HepG2 (cell line): Measurements from ENCODE around the gene MOBP. TPM values are rescaled to one million over a fixed set of nuclear protein-coding genes. Genes with fewer than 3 reads are reported as not detected.
A peak's percentile ranks its signal among the peaks of the same experiment; 100 is the strongest.

Experiments used
- ATAC-seq: fragments of 200-7000 bp; cut with Tn5 transposase; 3 replicates; pipeline ENCODE4 v1.9.1; 2020; ENCODE audit warnings: mild to moderate bottlenecking, moderate library complexity
- BruUV-seq: library from RNA; stranded (reverse); fragments of 400-500 nt; replicated peaks from 2 replicates; lab custom pipeline; 2021; lab: Mats Ljungman, UMichigan
- CTCF ChIA-PET: fragments of 300-600 bp; formaldehyde crosslinking; extraction: SDS; loops from one replicate; lab custom pipeline; 2021; ENCODE audit warnings: low total read pairs, inconsistent platforms, low intra/inter-chr PET ratio; lab: Yijun Ruan, JAX
- POLR2A ChIA-PET: fragments of 350-600 bp; sonication (Branson Sonifier 250); formaldehyde crosslinking; loops from one replicate; lab custom pipeline; 2020; ENCODE audit warnings: antibody characterized with exemption, inconsistent platforms; lab: Yijun Ruan, JAX
- DNase-seq: peaks from one replicate; pipeline ENCODE4 v3.0.0-alpha.2; 2015; ENCODE audit warnings: low spot score
- FAIRE-seq: peaks from 3 replicates; lab custom pipeline; 2011; peaks lifted over from hg19 to GRCh38; lab: Jason Lieb, UNC
- H2AFZ ChIP-seq: one replicate; pipeline ENCODE4 v1.6.1; 2011; ENCODE audit warnings: low read length, inconsistent platforms
- H3K27ac ChIP-seq: fragments of 300-600 bp; 3 replicates; pipeline ENCODE4 v1.8.0; 2011; ENCODE audit warnings: mixed run types, mild to moderate bottlenecking, mixed read lengths, low read length, inconsistent platforms; ENCODE audit not compliant: insufficient read depth; ENCODE audit errors: extremely low read length
- H3K27me3 ChIP-seq, 2 experiments: fragments of 200-600 bp in 1 of 2; 2 replicates in 1 of 2; 3 replicates in 1 of 2; pipeline versions ENCODE4 v1.6.0 to v1.8.0; 2011; ENCODE audit warnings: low read length in 2 of 2, mild to moderate bottlenecking in 2 of 2, moderate library complexity in 2 of 2, inconsistent platforms in 1 of 2; ENCODE audit not compliant: insufficient read depth in 2 of 2, control insufficient read depth in 1 of 2
- H3K36me3 ChIP-seq, 2 experiments: fragments of 200-600 bp in 1 of 2; replicated peaks in 1 of 2; 2 replicates in 1 of 2; 3 replicates in 1 of 2; pipeline versions ENCODE4 v1.5.1 to v1.8.0; 2011; ENCODE audit warnings: low read length in 2 of 2, inconsistent platforms in 1 of 2; ENCODE audit not compliant: insufficient read depth in 2 of 2, control insufficient read depth in 1 of 2
- H3K4me1 ChIP-seq: 2 replicates; pipeline ENCODE4 v1.5.1; 2012; ENCODE audit warnings: low read length, inconsistent platforms; ENCODE audit not compliant: insufficient read depth
- H3K4me2 ChIP-seq: 2 replicates; pipeline ENCODE4 v1.6.0; 2011; ENCODE audit warnings: low read depth, low read length, inconsistent platforms
- H3K4me3 ChIP-seq, 3 experiments: fragments of 200-600 bp in 1 of 3; sonication (generic), shearing (Covaris generic) in 1 of 3; replicated peaks in 1 of 3; 2 replicates each; pipeline ENCODE4 v1.5.1; 2011 to 2016; ENCODE audit warnings: low read length in 3 of 3, inconsistent platforms in 2 of 3, low read depth in 2 of 3, mild to moderate bottlenecking in 2 of 3, control low read depth in 1 of 3, mixed read lengths in 1 of 3; ENCODE audit not compliant: insufficient read depth in 1 of 3
- H3K79me2 ChIP-seq: one replicate; pipeline ENCODE4 v1.6.1; 2011; ENCODE audit warnings: low read length, inconsistent platforms; ENCODE audit not compliant: insufficient read depth
- H3K9ac ChIP-seq: 2 replicates; pipeline ENCODE4 v1.6.0; 2011; ENCODE audit warnings: mild to moderate bottlenecking, low read depth, low read length, inconsistent platforms; ENCODE audit not compliant: insufficient read depth
- H3K9me3 ChIP-seq: 2 replicates; pipeline ENCODE4 v1.5.1; 2012; ENCODE audit warnings: mild to moderate bottlenecking, low read length
- H4K20me1 ChIP-seq: 2 replicates; pipeline ENCODE4 v1.6.0; 2011; ENCODE audit warnings: inconsistent platforms, mild to moderate bottlenecking, low read length, moderate library complexity; ENCODE audit not compliant: insufficient read depth
- MIER2 ChIP-seq: IDR thresholded peaks from 2 replicates; pipeline ENCODE4 v1.6.1; 2016; ENCODE audit warnings: missing biosample characterization, missing genetic modification reagents
- WGBS: methylation state at CpG from one replicate; pipeline ENCODE4 v1.1.6; 2017; ENCODE audit warnings: low lambda C conversion rate; 5-methylcytosine and 5-hydroxymethylcytosine counted together
- in situ Hi-C: cut with HindIII; loops from 2 replicates; pipeline ENCODE4 v1.10.0; 2017; ENCODE audit warnings: low pct_unique_long_range_greater_than_20kb; ENCODE audit not compliant: extremely low pct_ligation_motif_present
- intact Hi-C: fragments of 100-400 bp; cut with micrococcal nuclease; formaldehyde crosslinking; loops from one replicate; pipeline ENCODE4 v1.10.0; 2022; ENCODE audit not compliant: unreplicated experiment
- polyA plus RNA-seq, 8 experiments: library from polyadenylated mRNA; depleted of rRNA in 3 of 8; stranded (reverse) in 7 of 8; unstranded in 1 of 8; fragments of >200 nt; fragmentation: Illumina TruSeq in 4 of 8; extraction: Trizol in 4 of 8; gene quantifications; 2 replicates each; pipeline versions ENCODE4 v1.2.1 to v1.2.3, GENCODE V29; 2011 to 2016; ENCODE audit warnings: low read depth in 4 of 8, missing spikeins in 1 of 8, mixed read lengths in 1 of 8; ENCODE audit not compliant: insufficient read depth in 1 of 8
- total RNA-seq, 5 experiments: library from RNA; depleted of rRNA; stranded (reverse); fragments of >200 nt; fragmentation: Illumina TruSeq; extraction: Trizol; gene quantifications; 2 replicates each; pipeline ENCODE4 v1.2.3, GENCODE V29; 2016; ENCODE audit warnings: low read depth in 1 of 5
- TF ChIP-seq, protein P1 (sequence below): sonication (generic); formaldehyde crosslinking; IDR thresholded peaks from 2 replicates; pipeline ENCODE4 v1.4.0; 2020; ENCODE audit warnings: mild to moderate bottlenecking, missing genetic modification reagents, borderline replicate concordance
- TF ChIP-seq, protein P2 (sequence below), 2 experiments: IDR thresholded peaks; 2 replicates each; pipeline ENCODE4 v1.6.1; 2011 to 2012; ENCODE audit warnings: low read length in 2 of 2, borderline replicate concordance in 1 of 2, low read depth in 1 of 2, mild to moderate bottlenecking in 1 of 2, moderate library complexity in 1 of 2

The MOBP gene
- total and polyA plus RNA-seq, 2 of the 13 experiments (the other 11 are each of a cell fraction or from before 2014, with no cell fraction given): not detected

DNA sequence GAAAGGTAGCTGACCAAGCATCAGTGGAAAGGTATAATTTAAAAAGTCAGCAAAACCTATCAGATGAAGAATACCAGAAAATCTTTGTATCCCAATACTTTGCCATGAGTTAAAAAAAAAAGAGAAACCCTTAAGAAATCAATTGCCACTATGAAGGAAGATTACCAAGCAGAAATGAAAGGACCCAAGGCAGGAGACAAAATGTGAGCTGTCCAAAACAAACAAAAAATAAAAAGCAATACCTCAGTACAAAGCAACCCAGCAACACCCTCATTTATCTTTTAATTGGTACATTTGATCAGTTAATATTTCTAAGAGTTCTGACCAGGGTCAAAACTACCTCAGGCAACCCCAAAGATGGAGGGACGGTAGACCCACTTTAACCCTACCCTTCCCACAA, 65.3 kb downstream of the MOBP start:
- in situ Hi-C loops: no loop called here
- CTCF ChIA-PET: no interaction called here
- TF ChIP-seq, protein P1, sequence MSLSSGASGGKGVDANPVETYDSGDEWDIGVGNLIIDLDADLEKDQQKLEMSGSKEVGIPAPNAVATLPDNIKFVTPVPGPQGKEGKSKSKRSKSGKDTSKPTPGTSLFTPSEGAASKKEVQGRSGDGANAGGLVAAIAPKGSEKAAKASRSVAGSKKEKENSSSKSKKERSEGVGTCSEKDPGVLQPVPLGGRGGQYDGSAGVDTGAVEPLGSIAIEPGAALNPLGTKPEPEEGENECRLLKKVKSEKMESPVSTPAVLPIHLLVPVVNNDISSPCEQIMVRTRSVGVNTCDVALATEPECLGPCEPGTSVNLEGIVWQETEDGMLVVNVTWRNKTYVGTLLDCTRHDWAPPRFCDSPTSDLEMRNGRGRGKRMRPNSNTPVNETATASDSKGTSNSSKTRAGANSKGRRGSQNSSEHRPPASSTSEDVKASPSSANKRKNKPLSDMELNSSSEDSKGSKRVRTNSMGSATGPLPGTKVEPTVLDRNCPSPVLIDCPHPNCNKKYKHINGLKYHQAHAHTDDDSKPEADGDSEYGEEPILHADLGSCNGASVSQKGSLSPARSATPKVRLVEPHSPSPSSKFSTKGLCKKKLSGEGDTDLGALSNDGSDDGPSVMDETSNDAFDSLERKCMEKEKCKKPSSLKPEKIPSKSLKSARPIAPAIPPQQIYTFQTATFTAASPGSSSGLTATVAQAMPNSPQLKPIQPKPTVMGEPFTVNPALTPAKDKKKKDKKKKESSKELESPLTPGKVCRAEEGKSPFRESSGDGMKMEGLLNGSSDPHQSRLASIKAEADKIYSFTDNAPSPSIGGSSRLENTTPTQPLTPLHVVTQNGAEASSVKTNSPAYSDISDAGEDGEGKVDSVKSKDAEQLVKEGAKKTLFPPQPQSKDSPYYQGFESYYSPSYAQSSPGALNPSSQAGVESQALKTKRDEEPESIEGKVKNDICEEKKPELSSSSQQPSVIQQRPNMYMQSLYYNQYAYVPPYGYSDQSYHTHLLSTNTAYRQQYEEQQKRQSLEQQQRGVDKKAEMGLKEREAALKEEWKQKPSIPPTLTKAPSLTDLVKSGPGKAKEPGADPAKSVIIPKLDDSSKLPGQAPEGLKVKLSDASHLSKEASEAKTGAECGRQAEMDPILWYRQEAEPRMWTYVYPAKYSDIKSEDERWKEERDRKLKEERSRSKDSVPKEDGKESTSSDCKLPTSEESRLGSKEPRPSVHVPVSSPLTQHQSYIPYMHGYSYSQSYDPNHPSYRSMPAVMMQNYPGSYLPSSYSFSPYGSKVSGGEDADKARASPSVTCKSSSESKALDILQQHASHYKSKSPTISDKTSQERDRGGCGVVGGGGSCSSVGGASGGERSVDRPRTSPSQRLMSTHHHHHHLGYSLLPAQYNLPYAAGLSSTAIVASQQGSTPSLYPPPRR (CRISPR knock-in tag): no peak
- peak; percentile 28; the same call in 1 of the 2 replicates for TF ChIP-seq MIER2 (CRISPR knock-in tag)
- TF ChIP-seq, protein P2, sequence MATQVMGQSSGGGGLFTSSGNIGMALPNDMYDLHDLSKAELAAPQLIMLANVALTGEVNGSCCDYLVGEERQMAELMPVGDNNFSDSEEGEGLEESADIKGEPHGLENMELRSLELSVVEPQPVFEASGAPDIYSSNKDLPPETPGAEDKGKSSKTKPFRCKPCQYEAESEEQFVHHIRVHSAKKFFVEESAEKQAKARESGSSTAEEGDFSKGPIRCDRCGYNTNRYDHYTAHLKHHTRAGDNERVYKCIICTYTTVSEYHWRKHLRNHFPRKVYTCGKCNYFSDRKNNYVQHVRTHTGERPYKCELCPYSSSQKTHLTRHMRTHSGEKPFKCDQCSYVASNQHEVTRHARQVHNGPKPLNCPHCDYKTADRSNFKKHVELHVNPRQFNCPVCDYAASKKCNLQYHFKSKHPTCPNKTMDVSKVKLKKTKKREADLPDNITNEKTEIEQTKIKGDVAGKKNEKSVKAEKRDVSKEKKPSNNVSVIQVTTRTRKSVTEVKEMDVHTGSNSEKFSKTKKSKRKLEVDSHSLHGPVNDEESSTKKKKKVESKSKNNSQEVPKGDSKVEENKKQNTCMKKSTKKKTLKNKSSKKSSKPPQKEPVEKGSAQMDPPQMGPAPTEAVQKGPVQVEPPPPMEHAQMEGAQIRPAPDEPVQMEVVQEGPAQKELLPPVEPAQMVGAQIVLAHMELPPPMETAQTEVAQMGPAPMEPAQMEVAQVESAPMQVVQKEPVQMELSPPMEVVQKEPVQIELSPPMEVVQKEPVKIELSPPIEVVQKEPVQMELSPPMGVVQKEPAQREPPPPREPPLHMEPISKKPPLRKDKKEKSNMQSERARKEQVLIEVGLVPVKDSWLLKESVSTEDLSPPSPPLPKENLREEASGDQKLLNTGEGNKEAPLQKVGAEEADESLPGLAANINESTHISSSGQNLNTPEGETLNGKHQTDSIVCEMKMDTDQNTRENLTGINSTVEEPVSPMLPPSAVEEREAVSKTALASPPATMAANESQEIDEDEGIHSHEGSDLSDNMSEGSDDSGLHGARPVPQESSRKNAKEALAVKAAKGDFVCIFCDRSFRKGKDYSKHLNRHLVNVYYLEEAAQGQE (IDR thresholded peaks at IDR 0.05; ENCODE audit: borderline replicate concordance in 1 of 2, low read depth in 1 of 2, low read length in 2 of 2): peak in 1 of 2 experiments; percentile 72; a peak in 1 of 4 replicates

More for the DNA sequence above, 65.3 kb downstream of the MOBP start:
- POLR2A ChIA-PET: no interaction called here
- 0% methylated on average over 1 of the region's 1 CpG for WGBS
- H3K36me3 ChIP-seq: no peaks in the 10 kb centered on the region
- no TSS peak for BruUV-seq
- H4K20me1 ChIP-seq: no peaks in the 10 kb centered on the region
- H3K4me1 ChIP-seq: no peaks in the 10 kb centered on the region
- no peak for FAIRE-seq
- H3K4me2 ChIP-seq: no peak overlapping the region
- DNase-seq: no peak
- no peak overlapping the region for H2AFZ ChIP-seq
- no peak overlapping the region for H3K4me3 ChIP-seq
- H3K9me3 ChIP-seq: no peaks in the 10 kb centered on the region
- 0 out of 5 replicates have a peak, but pooled peaks cover 0 to 1% of the 10 kb centered on the region in 2 experiments for H3K27me3 ChIP-seq
- no peak overlapping the region for H3K27ac ChIP-seq
- no peaks in the 10 kb centered on the region for H3K79me2 ChIP-seq
- no peak for ATAC-seq
- intact Hi-C loops: no loop called here
- no peak overlapping the region for H3K9ac ChIP-seq
